ENCODE data around the gene FRG1.
"Not testable (repeated sequence)": the region's sequence is repeated elsewhere in the genome, so short reads cannot be mapped to it uniquely, and the experiment has no call there.

DNA sequence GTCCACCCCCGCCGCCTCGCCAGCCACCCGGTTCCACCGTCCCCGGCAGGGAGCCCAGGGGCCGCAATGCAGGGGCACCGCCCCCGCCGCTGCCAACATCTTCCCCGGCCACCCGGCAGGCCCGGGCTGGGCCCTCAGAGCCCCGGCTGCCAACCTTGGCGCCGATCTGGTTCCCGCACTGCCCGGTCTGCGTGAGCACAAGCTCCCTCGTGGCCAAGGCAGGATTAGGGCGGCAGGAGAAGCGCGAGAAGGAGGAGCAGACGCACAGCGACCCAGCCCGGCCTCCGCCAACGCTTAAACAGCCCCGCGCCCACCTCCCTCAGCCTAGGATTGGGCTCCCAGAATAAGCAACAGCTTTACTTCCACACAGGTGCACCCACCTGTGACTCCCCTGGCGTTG, 44.0 kb downstream of the FRG1 start:
- TF ChIP-seq, protein P1, sequence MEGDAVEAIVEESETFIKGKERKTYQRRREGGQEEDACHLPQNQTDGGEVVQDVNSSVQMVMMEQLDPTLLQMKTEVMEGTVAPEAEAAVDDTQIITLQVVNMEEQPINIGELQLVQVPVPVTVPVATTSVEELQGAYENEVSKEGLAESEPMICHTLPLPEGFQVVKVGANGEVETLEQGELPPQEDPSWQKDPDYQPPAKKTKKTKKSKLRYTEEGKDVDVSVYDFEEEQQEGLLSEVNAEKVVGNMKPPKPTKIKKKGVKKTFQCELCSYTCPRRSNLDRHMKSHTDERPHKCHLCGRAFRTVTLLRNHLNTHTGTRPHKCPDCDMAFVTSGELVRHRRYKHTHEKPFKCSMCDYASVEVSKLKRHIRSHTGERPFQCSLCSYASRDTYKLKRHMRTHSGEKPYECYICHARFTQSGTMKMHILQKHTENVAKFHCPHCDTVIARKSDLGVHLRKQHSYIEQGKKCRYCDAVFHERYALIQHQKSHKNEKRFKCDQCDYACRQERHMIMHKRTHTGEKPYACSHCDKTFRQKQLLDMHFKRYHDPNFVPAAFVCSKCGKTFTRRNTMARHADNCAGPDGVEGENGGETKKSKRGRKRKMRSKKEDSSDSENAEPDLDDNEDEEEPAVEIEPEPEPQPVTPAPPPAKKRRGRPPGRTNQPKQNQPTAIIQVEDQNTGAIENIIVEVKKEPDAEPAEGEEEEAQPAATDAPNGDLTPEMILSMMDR (conservative IDR thresholded peaks at IDR 0.05 in 1 of 2, IDR thresholded peaks at IDR 0.05 in 1 of 2; ENCODE audit: low read depth in 1 of 2, low read length in 2 of 2): not testable (repeated sequence)
- not testable (repeated sequence) for TF ChIP-seq EZH2 (IDR thresholded peaks at IDR 0.05; ENCODE audit: low read length, missing control alignments)

Data from fibroblast of lung (primary cell).